ENCODE data around the gene WWC2.
A peak's percentile ranks its signal among the peaks of the same experiment; 100 is the strongest.

WWC2 gene

GRCh38 chr4:183329954-183330742 is 231.1 kb downstream of the WWC2 start:
- no peak for DNase-seq (ENCODE audit: low read depth in 2 of 2)

GRCh38 chr4:183330841-183331240 is 231.8 kb downstream of the WWC2 start:
- no peak for DNase-seq (ENCODE audit: low read depth in 2 of 2)

GRCh38 chr4:183332447-183332846 is 233.4 kb downstream of the WWC2 start:
- no peak for DNase-seq (ENCODE audit: low read depth in 2 of 2)

GRCh38 chr4:183333202-183333601 is 234.1 kb downstream of the WWC2 start:
- no peak for DNase-seq (ENCODE audit: low read depth in 2 of 2)

- DNase-seq (ENCODE audit: low read depth in 2 of 2): no peak
Observed at GRCh38 chr4:183333983-183334382, 234.9 kb downstream of the WWC2 start.

DNA sequence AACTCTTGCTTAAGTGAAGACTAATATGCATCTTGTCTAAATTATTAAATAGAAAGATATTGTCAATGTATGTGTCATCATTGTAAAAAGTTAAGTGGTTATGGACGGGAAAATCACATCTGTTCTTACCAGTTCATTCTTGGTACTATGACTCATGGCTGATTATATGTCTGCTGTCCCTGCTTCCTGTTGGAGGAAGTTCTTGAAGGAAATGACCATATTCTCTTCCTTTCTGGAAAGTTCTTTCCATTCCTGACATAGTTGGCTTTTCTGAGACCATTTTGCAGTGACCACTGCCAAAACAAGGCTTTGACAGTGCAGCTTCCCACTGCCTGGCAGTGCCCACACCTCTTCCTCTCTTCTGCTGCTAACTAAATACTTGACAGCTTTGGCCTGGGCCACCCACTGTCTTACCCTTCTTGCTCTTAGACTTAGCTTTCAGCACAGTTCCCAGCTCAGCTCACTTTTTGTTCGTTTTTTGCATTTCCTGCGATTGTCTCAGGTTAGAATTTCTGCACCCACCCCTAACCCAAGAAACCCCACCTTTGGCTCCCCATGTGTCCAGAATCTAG is 236.4 kb downstream of the WWC2 start:
- no peak for DNase-seq (ENCODE audit: low read depth in 2 of 2)

GRCh38 chr4:183337349-183337748 is 238.3 kb downstream of the WWC2 start:
- DNase-seq (ENCODE audit: low read depth in 2 of 2): no peak

GRCh38 chr4:183337833-183338232 is 238.8 kb downstream of the WWC2 start:
- no peak for DNase-seq (ENCODE audit: low read depth in 2 of 2)

- no peak for DNase-seq (ENCODE audit: low read depth in 2 of 2)
Observed at GRCh38 chr4:183342541-183343533, 243.8 kb downstream of the WWC2 start.

DNA sequence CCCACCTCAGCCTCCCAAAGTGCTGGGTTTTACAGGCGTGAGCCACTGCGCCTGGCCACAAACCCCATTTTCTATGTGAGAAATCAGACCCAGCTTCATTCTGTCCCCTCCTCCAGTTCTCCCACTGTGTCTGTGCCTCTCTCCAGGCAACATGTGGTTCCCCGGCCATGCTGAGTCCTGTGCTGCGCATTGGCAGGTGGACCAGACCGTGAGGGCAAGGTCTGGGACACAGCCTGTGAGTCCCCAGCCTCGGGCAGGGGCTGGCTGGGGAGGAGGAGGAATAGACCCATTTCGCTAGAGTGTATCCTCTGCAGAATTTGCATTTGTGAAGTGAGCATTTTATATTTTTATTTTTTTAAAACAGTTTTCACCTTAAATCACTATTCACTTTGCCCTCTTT is 244.7 kb downstream of the WWC2 start:
- DNase-seq (ENCODE audit: low read depth in 2 of 2): no peak

DNA sequence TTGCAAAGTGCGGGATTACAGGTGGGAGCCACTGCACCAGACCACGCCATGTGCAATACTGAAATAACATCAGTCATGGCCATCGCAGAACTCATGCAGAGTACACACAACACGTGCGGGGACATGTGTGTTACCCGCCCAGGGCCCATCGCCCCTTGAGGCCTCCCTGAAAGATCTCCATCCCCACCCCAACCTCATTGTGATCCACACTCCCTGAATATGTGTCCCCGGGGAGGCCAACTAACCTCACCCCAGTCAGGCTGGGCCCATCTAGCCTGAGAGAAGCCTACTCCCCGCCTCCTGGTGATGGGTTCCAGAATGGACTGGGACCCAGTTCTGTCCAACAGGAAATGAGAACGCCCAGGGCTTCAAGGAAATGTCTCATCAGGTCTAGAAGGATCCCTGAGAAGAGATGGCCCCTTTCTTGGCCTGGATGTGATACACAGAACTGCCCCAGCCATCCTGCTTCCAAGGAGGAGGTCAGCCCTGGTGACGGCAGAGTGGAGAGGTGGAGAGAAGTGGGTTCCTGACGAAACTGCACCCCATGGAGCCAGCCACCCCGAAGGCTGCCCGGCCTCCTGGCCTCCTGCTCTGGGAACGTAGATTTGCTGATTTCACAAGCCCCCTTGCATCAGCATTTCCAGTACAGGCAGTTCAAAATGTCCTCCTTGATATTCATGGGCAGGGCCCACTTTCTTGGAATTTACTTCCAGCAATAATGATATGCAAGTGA is 245.6 kb downstream of the WWC2 start:
- DNase-seq (ENCODE audit: low read depth in 2 of 2): no peak

DNA sequence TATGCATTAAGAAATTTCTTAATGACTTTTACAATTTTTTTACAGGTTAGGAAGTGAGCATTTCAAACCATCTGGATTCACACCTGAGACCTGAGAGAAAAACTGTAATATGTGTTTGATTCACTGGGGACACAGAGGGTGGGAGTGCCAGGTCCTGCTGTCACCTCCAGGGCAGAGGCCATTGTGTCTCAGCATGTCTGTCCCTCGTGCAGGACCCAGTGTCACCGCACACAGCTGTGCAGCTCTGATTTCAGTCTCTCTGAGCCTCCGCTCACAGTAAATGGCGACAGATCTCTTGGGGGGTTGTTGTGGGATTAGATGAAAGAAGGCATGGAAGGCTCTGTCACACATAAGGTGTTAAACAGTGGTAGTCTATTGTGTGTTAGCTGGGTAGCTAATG is 246.2 kb downstream of the WWC2 start:
- no peak for DNase-seq (ENCODE audit: low read depth in 2 of 2)

GRCh38 chr4:183347146-183347545 is 248.1 kb downstream of the WWC2 start:
- no peak for DNase-seq (ENCODE audit: low read depth in 2 of 2)

DNA sequence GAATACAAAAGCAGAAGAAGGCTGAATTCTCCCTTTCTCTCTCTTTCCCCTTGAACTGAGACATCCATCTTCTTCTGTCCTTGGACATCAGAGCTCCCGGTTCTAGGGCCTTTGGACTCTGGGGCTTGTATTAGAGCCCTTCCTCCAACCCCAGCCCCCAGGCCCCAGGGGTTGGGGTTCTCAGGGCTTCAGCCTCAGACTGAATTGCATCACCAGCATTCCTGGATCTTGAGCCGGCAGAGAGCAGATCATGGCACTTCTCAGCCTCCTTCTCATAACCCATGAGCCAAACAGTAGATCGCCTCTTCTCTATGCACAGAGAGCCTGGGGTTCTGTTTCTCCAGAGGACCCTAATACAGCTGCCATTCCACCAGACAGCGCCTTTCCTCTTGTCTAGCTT is 248.5 kb downstream of the WWC2 start:
- DNase-seq (ENCODE audit: low read depth in 2 of 2): no peak

DNA sequence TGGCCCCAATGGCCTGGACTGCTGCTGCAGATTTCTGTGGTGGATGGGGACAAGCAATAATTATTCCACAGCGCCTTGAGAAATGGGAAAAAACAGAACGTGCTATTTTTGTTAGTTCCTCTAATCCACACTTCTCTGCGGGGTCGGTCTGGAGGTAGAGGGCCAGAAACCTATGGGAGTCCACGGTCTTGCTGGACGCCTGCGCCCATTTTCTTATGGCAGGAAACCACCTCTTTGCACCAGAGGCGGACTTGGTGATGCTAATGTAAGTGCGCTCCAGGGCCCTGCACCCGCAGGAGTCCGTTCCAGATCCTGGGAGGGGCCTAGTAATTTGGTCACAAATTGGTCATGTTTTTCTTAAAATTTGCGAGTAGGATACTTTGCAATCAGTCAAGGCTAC is 249.1 kb downstream of the WWC2 start:
- DNase-seq (ENCODE audit: low read depth in 2 of 2): no peak

GRCh38 chr4:183348706-183349659 is 249.9 kb downstream of the WWC2 start:
- peak; percentile 8 to 12 for DNase-seq (ENCODE audit: low read depth in 2 of 2)

GRCh38 chr4:183349673-183350072 is 250.6 kb downstream of the WWC2 start:
- no peak for DNase-seq (ENCODE audit: low read depth in 2 of 2)

DNA sequence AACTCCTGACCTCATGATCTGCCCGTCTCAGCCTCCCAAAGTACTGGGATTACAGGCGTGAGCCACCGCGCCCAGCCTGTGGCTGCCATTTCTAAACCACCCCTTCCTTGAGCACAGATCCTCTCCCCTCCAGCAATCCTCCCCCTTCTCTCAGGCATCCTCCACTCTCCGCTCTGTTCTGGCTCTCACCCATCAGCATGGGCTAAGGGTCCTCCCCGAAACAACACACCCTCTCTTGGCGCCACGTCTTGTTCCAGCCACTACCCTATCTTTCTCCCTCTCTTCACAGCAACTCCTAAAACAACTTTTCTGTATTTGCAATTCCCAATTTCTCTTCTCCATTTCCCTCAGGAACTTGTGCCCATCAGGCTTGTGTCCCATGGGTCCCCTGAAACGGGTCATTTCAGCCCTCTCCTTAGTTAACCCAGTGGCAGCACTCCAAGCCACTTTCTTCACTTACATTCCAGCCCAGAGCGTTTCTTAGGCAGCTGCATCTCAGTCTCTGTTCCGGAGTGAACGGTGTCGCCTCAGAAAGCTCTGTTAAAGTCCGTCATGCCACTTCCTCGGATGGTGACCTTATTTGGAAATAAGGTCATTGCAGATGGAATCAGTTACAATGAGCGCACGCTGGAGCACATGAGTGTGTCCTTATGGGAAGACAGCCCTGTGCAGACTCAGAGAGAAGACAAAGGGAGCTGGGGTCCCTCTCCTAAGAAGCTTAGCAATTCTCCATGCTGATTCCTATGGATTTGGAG is 251.4 kb downstream of the WWC2 start:
- no peak for DNase-seq (ENCODE audit: low read depth in 2 of 2)

DNA sequence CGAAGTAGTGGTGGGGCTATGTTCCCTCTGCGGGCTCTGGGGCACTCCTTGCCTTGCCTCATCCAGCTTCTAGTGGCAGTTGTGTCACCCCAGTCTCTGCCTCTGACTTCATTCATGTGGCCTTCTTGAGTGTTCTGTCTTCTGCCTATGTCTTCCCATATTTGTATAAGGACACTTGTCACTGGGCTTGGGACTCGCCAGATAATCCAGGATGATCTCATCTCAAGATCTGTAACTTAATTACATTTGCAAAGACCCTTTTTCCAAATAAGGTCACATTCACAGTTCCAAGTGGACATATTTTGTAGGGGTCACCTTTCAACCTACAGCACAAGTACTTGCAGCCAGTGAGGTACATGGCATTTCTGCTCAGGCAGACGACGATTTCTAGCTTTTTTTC is 253.5 kb downstream of the WWC2 start:
- no peak for DNase-seq (ENCODE audit: low read depth in 2 of 2)

DNA sequence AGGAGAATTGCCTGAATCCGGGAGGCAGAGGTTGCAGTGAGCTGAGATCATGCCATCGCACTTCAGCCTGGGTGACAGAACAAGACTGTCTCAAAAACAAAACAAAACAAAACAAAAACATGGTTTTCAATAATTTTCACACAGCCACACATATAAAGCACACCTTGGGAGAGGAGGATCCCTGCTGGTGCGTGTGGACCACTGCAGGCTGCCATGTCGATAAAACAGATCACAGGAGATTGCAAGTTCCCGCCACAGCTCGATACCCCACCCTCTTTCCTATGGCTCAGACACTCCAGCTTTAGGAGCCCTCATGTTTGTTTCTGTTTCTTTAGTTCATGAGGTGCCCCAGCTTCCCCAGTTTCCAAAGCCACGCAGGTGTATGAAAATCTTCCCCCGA is 254.5 kb downstream of the WWC2 start:
- no peak for DNase-seq (ENCODE audit: low read depth in 2 of 2)
